ENCODE data around the gene GRIK3.

Gene GRIK3

GRCh38 chr1:37028981-37029617 is 5.2 kb downstream of the GRIK3 start:
- Histone ChIP-seq H3K27ac (ENCODE audit: low read length, poor library complexity, severe bottlenecking) (no peak overlapping the region), H2AFZ (ENCODE audit: low read depth, low read length) (no peak overlapping the region), H3K9me3 (ENCODE audit: control insufficient read depth, low read length) (no peaks in the 10 kb centered on the region), H3K9ac (ENCODE audit: low read length) (no peak overlapping the region), H2AK5ac (ENCODE audit: low read length, severe bottlenecking) (no peak overlapping the region), H3K4ac (ENCODE audit: low read depth in 1 of 2, low read length in 2 of 2) (no peak overlapping the region), H3K18ac (ENCODE audit: low read depth in 1 of 2, low read length in 2 of 2) (no peak overlapping the region), H3K79me1 (replicated peaks; ENCODE audit: low read length, poor library complexity, severe bottlenecking) (no peaks in the 10 kb centered on the region), H4K91ac (ENCODE audit: low read length) (no peak overlapping the region), H2BK120ac (ENCODE audit: low read depth, low read length) (no peak overlapping the region), H3K36me3 (ENCODE audit: control insufficient read depth in 1 of 2, insufficient read depth in 2 of 2, low read depth in 1 of 2, low read length in 2 of 2) (no peaks in the 10 kb centered on the region), H3K4me1 (ENCODE audit: control insufficient read depth, insufficient read depth, low read depth, low read length) (peaks cover 5% of the 10 kb centered on the region), H3K4me3 (ENCODE audit: insufficient read depth in 1 of 2, low read depth in 1 of 2, low read length in 2 of 2) (no peak overlapping the region), H2BK15ac (ENCODE audit: low read depth, poor library complexity, severe bottlenecking) (no peak overlapping the region), H2BK12ac (ENCODE audit: low read length in 2 of 2) (no peak overlapping the region), H3K4me2 (ENCODE audit: low read length, poor library complexity, severe bottlenecking) (no peak overlapping the region), H3K23ac (ENCODE audit: low read length in 2 of 2) (no peak overlapping the region), H4K8ac (ENCODE audit: low read length) (no peak overlapping the region), H3K14ac (ENCODE audit: low read length in 2 of 2) (no peak overlapping the region), H2BK5ac (ENCODE audit: low read depth, low read length, poor library complexity, severe bottlenecking) (no peak overlapping the region), H3K27me3 (ENCODE audit: control insufficient read depth in 1 of 2, insufficient read depth in 1 of 2, low read length in 2 of 2) (peaks cover 43 to 69% of the 10 kb centered on the region in 2 experiments)
- WGBS = 41% methylated on average over 12 of the region's 12 CpGs
- DNase-seq = no peak

GRCh38 chr1:37021502-37021901 is 12.8 kb downstream of the GRIK3 start:
- Histone ChIP-seq H3K27ac (ENCODE audit: low read length, poor library complexity, severe bottlenecking) (no peak overlapping the region), H3K23ac (ENCODE audit: low read length in 2 of 2) (no peak overlapping the region), H3K4me2 (ENCODE audit: low read length, poor library complexity, severe bottlenecking) (no peak overlapping the region), H2AK5ac (ENCODE audit: low read length, severe bottlenecking) (no peak overlapping the region), H3K27me3 (ENCODE audit: control insufficient read depth in 1 of 2, insufficient read depth in 1 of 2, low read length in 2 of 2) (peaks cover 0 to 6% of the 10 kb centered on the region in 2 experiments), H2AFZ (ENCODE audit: low read depth, low read length) (no peak overlapping the region), H3K9ac (ENCODE audit: low read length) (no peak overlapping the region), H4K91ac (ENCODE audit: low read length) (no peak overlapping the region), H2BK15ac (ENCODE audit: low read depth, poor library complexity, severe bottlenecking) (no peak overlapping the region), H3K14ac (ENCODE audit: low read length in 2 of 2) (no peak overlapping the region), H3K18ac (ENCODE audit: low read depth in 1 of 2, low read length in 2 of 2) (no peak overlapping the region), H2BK120ac (ENCODE audit: low read depth, low read length) (no peak overlapping the region), H3K79me1 (replicated peaks; ENCODE audit: low read length, poor library complexity, severe bottlenecking) (no peaks in the 10 kb centered on the region), H2BK12ac (ENCODE audit: low read length in 2 of 2) (no peak overlapping the region), H3K4me1 (ENCODE audit: control insufficient read depth, insufficient read depth, low read depth, low read length) (no peaks in the 10 kb centered on the region), H4K8ac (ENCODE audit: low read length) (no peak overlapping the region), H2BK5ac (ENCODE audit: low read depth, low read length, poor library complexity, severe bottlenecking) (no peak overlapping the region), H3K4ac (ENCODE audit: low read depth in 1 of 2, low read length in 2 of 2) (no peak overlapping the region), H3K4me3 (ENCODE audit: insufficient read depth in 1 of 2, low read depth in 1 of 2, low read length in 2 of 2) (no peak overlapping the region), H3K36me3 (ENCODE audit: control insufficient read depth in 1 of 2, insufficient read depth in 2 of 2, low read depth in 1 of 2, low read length in 2 of 2) (no peaks in the 10 kb centered on the region), H3K9me3 (ENCODE audit: control insufficient read depth, low read length) (no peaks in the 10 kb centered on the region)
- 77% methylated on average over 2 of the region's 2 CpGs for WGBS
- DNase-seq = no peak

- H4K8ac ChIP-seq (ENCODE audit: low read length) = no peak overlapping the region
- H2BK15ac ChIP-seq (ENCODE audit: low read depth, poor library complexity, severe bottlenecking) = no peak overlapping the region
- no peak overlapping the region for H4K91ac ChIP-seq (ENCODE audit: low read length)
- H3K4me2 ChIP-seq (ENCODE audit: low read length, poor library complexity, severe bottlenecking) = no peak overlapping the region
- H3K18ac ChIP-seq (ENCODE audit: low read depth in 1 of 2, low read length in 2 of 2) = no peak overlapping the region
- no peak overlapping the region for H3K4me3 ChIP-seq (ENCODE audit: insufficient read depth in 1 of 2, low read depth in 1 of 2, low read length in 2 of 2)
- no peaks in the 10 kb centered on the region for H3K36me3 ChIP-seq (ENCODE audit: control insufficient read depth in 1 of 2, insufficient read depth in 2 of 2, low read depth in 1 of 2, low read length in 2 of 2)
- no peak overlapping the region for H2BK5ac ChIP-seq (ENCODE audit: low read depth, low read length, poor library complexity, severe bottlenecking)
- H3K23ac ChIP-seq (ENCODE audit: low read length in 2 of 2) = no peak overlapping the region
- no peak overlapping the region for H3K4ac ChIP-seq (ENCODE audit: low read depth in 1 of 2, low read length in 2 of 2)
- no peak overlapping the region for H2AFZ ChIP-seq (ENCODE audit: low read depth, low read length)
- H3K14ac ChIP-seq (ENCODE audit: low read length in 2 of 2) = no peak overlapping the region
- no peaks in the 10 kb centered on the region for H3K4me1 ChIP-seq (ENCODE audit: control insufficient read depth, insufficient read depth, low read depth, low read length)
- no peak overlapping the region for H2BK12ac ChIP-seq (ENCODE audit: low read length in 2 of 2)
- no peak overlapping the region for H2BK120ac ChIP-seq (ENCODE audit: low read depth, low read length)
- H2AK5ac ChIP-seq (ENCODE audit: low read length, severe bottlenecking) = no peak overlapping the region
- H3K9ac ChIP-seq (ENCODE audit: low read length) = no peak overlapping the region
- H3K27ac ChIP-seq (ENCODE audit: low read length, poor library complexity, severe bottlenecking) = no peak overlapping the region
- no peaks in the 10 kb centered on the region for H3K9me3 ChIP-seq (ENCODE audit: control insufficient read depth, low read length)
- 0% methylated on average over 6 of the region's 8 CpGs for WGBS
- no peaks in the 10 kb centered on the region for H3K79me1 ChIP-seq (replicated peaks; ENCODE audit: low read length, poor library complexity, severe bottlenecking)
- DNase-seq = no peak
- H3K27me3 ChIP-seq (ENCODE audit: control insufficient read depth in 1 of 2, insufficient read depth in 1 of 2, low read length in 2 of 2) = peaks cover 0 to 6% of the 10 kb centered on the region in 2 experiments
These were observed 13.6 kb downstream of the GRIK3 start for GRCh38 chr1:37020653-37021277.

- Histone ChIP-seq H3K79me1 (replicated peaks; ENCODE audit: low read length, poor library complexity, severe bottlenecking) (no peaks in the 10 kb centered on the region), H3K4me3 (ENCODE audit: insufficient read depth in 1 of 2, low read depth in 1 of 2, low read length in 2 of 2) (no peak overlapping the region), H2BK120ac (ENCODE audit: low read depth, low read length) (no peak overlapping the region), H2AFZ (ENCODE audit: low read depth, low read length) (no peak overlapping the region), H2AK5ac (ENCODE audit: low read length, severe bottlenecking) (no peak overlapping the region), H3K4ac (ENCODE audit: low read depth in 1 of 2, low read length in 2 of 2) (no peak overlapping the region), H3K9ac (ENCODE audit: low read length) (no peak overlapping the region), H4K8ac (ENCODE audit: low read length) (no peak overlapping the region), H2BK12ac (ENCODE audit: low read length in 2 of 2) (no peak overlapping the region), H3K27ac (ENCODE audit: low read length, poor library complexity, severe bottlenecking) (no peak overlapping the region), H3K27me3 (ENCODE audit: control insufficient read depth in 1 of 2, insufficient read depth in 1 of 2, low read length in 2 of 2) (peaks cover 0 to 1% of the 10 kb centered on the region in 2 experiments), H2BK15ac (ENCODE audit: low read depth, poor library complexity, severe bottlenecking) (no peak overlapping the region), H2BK5ac (ENCODE audit: low read depth, low read length, poor library complexity, severe bottlenecking) (no peak overlapping the region), H3K4me1 (ENCODE audit: control insufficient read depth, insufficient read depth, low read depth, low read length) (no peaks in the 10 kb centered on the region), H3K9me3 (ENCODE audit: control insufficient read depth, low read length) (no peaks in the 10 kb centered on the region), H3K18ac (ENCODE audit: low read depth in 1 of 2, low read length in 2 of 2) (no peak overlapping the region), H3K23ac (ENCODE audit: low read length in 2 of 2) (no peak overlapping the region), H3K36me3 (ENCODE audit: control insufficient read depth in 1 of 2, insufficient read depth in 2 of 2, low read depth in 1 of 2, low read length in 2 of 2) (no peaks in the 10 kb centered on the region), H3K14ac (ENCODE audit: low read length in 2 of 2) (no peak overlapping the region), H4K91ac (ENCODE audit: low read length) (no peak overlapping the region), H3K4me2 (ENCODE audit: low read length, poor library complexity, severe bottlenecking) (no peak overlapping the region)
- no peak for DNase-seq
These were observed 15.8 kb downstream of the GRIK3 start for GRCh38 chr1:37018510-37018909.

All from mesenchymal stem cell (in vitro differentiated cells and primary cell).